Loucy (cell line): ENCODE results near the gene MYL5.
A peak's percentile ranks its signal among the peaks of the same experiment; 100 is the strongest.

Source experiments
- H2AFZ ChIP-seq: fragments of 200-600 bp; sonication (generic); 2 replicates; pipeline ENCODE4 v1.6.0; 2016; ENCODE audit warnings: antibody characterized with exemption, mild to moderate bottlenecking, low read length, moderate library complexity
- H3F3A ChIP-seq: fragments of 200-600 bp; 2 replicates; pipeline ENCODE4 v1.6.0; 2016; ENCODE audit warnings: antibody characterized with exemption, low read depth, mild to moderate bottlenecking
- H3K27me3 ChIP-seq: fragments of 200-600 bp; sonication (generic); 2 replicates; pipeline ENCODE4 v1.6.1; 2014; ENCODE audit warnings: low read length, mild to moderate bottlenecking; ENCODE audit not compliant: insufficient read depth, poor library complexity, severe bottlenecking
- H3K36me3 ChIP-seq: fragments of 200-600 bp; sonication (generic); 2 replicates; pipeline ENCODE4 v1.6.1; 2016; ENCODE audit warnings: low read length; ENCODE audit not compliant: insufficient read depth
- H3K4me1 ChIP-seq: fragments of 200-600 bp; sonication (generic); 2 replicates; pipeline ENCODE4 v1.5.1; 2014; ENCODE audit warnings: low read length, mild to moderate bottlenecking; ENCODE audit not compliant: insufficient read depth, poor library complexity, severe bottlenecking
- H3K4me2 ChIP-seq: fragments of 200-600 bp; sonication (generic); 2 replicates; pipeline ENCODE4 v1.6.0; 2014; ENCODE audit warnings: antibody characterized with exemption, low read length, low read depth, mild to moderate bottlenecking; ENCODE audit not compliant: poor library complexity, severe bottlenecking
- H3K4me3 ChIP-seq: fragments of 200-600 bp; sonication (generic); 2 replicates; pipeline ENCODE4 v1.5.1; 2014; ENCODE audit warnings: low read length, mild to moderate bottlenecking, mixed read lengths; ENCODE audit not compliant: poor library complexity, severe bottlenecking
- H3K79me2 ChIP-seq: fragments of 200-600 bp; sonication (generic); 2 replicates; pipeline ENCODE4 v1.6.1; 2014; ENCODE audit warnings: low read length; ENCODE audit not compliant: insufficient read depth
- H3K9ac ChIP-seq: fragments of 200-600 bp; sonication (generic); 2 replicates; pipeline ENCODE4 v1.6.0; 2014; ENCODE audit warnings: mild to moderate bottlenecking, low read depth, low read length, moderate library complexity; ENCODE audit not compliant: poor library complexity, severe bottlenecking
- H3K9me2 ChIP-seq: fragments of 200-600 bp; sonication (generic); replicated peaks from 2 replicates; pipeline ENCODE4 v1.6.1; 2016; ENCODE audit warnings: low read depth, low read length, mixed read lengths
- H3K9me3 ChIP-seq: fragments of 200-600 bp; sonication (generic); 2 replicates; pipeline ENCODE4 v1.6.1; 2014; ENCODE audit warnings: mild to moderate bottlenecking, antibody characterized with exemption, low read length, low read depth; ENCODE audit not compliant: insufficient read depth
- H4K20me1 ChIP-seq: fragments of 200-600 bp; sonication (generic); 2 replicates; pipeline ENCODE4 v1.6.0; 2014; ENCODE audit warnings: antibody characterized with exemption, low read length, mild to moderate bottlenecking; ENCODE audit not compliant: insufficient read depth, poor library complexity, severe bottlenecking
- CTCF ChIP-seq: fragments of 200-600 bp; sonication (generic); conservative IDR thresholded peaks from 2 replicates; pipeline ENCODE4 v1.5.1; 2014; ENCODE audit warnings: mild to moderate bottlenecking, antibody characterized with exemption, low read length
- EZH2phosphoT487 ChIP-seq: fragments of 200-600 bp; IDR thresholded peaks from 2 replicates; pipeline ENCODE4 v1.6.1; 2018; ENCODE audit warnings: antibody characterized with exemption, mild to moderate bottlenecking, moderate library complexity, borderline replicate concordance

The MYL5 gene

GRCh38 chr4:663046-663437 is 11.3 kb upstream of the MYL5 start:
- Histone ChIP-seq H3K9ac (peak overlapping the region; percentile 95), H3K27me3 (no peaks in the 10 kb centered on the region), H3K9me2 (no peaks in the 10 kb centered on the region), H2AFZ (peak overlapping the region; percentile 97), H3K36me3 (no peaks in the 10 kb centered on the region), H3K79me2 (peaks cover 13% of the 10 kb centered on the region; the same call in 1 of the 2 replicates), H3K4me2 (peak overlapping the region; percentile 86), H3K9me3 (no peaks in the 10 kb centered on the region), H3K4me1 (peaks cover 14% of the 10 kb centered on the region), H4K20me1 (no peaks in the 10 kb centered on the region), H3K4me3 (peak overlapping the region; percentile 96), H3F3A (no peaks in the 10 kb centered on the region)
- TF ChIP-seq CTCF (no peak), EZH2phosphoT487 (no peak)

GRCh38 chr4:663438-664428 is 10.6 kb upstream of the MYL5 start:
- peak overlapping the region; percentile 96 for H3K4me3 ChIP-seq
- H3K9me2 ChIP-seq = no peaks in the 10 kb centered on the region
- H3K79me2 ChIP-seq = peaks cover 13% of the 10 kb centered on the region; the same call in 1 of the 2 replicates
- H3F3A ChIP-seq = no peaks in the 10 kb centered on the region
- no peaks in the 10 kb centered on the region for H3K27me3 ChIP-seq
- H3K36me3 ChIP-seq = no peaks in the 10 kb centered on the region
- H3K4me1 ChIP-seq = peaks cover 14% of the 10 kb centered on the region
- peak overlapping the region; percentile 86 for H3K4me2 ChIP-seq
- H4K20me1 ChIP-seq = no peaks in the 10 kb centered on the region
- TF ChIP-seq EZH2phosphoT487 (no peak), CTCF (peak; percentile 33)
- H3K9ac ChIP-seq = peak overlapping the region; percentile 95
- H2AFZ ChIP-seq = peak overlapping the region; percentile 97
- no peaks in the 10 kb centered on the region for H3K9me3 ChIP-seq

GRCh38 chr4:664713-665231 is 9.6 kb upstream of the MYL5 start:
- Histone ChIP-seq H4K20me1 (no peaks in the 10 kb centered on the region), H2AFZ (peak overlapping the region; percentile 97; the same call in 1 of the 2 replicates), H3K4me3 (peak overlapping the region; percentile 96), H3K9me2 (no peaks in the 10 kb centered on the region), H3K9ac (peak overlapping the region; percentile 95), H3K36me3 (no peaks in the 10 kb centered on the region), H3K4me2 (peak overlapping the region; percentile 86), H3K4me1 (peaks cover 14% of the 10 kb centered on the region), H3K9me3 (no peaks in the 10 kb centered on the region), H3K27me3 (no peaks in the 10 kb centered on the region), H3F3A (no peaks in the 10 kb centered on the region), H3K79me2 (peaks cover 13% of the 10 kb centered on the region; the same call in 1 of the 2 replicates)
- no peak for TF ChIP-seq CTCF
- TF ChIP-seq EZH2phosphoT487 = no peak
